ENCODE measurements around the gene PCBP1.

DNA sequence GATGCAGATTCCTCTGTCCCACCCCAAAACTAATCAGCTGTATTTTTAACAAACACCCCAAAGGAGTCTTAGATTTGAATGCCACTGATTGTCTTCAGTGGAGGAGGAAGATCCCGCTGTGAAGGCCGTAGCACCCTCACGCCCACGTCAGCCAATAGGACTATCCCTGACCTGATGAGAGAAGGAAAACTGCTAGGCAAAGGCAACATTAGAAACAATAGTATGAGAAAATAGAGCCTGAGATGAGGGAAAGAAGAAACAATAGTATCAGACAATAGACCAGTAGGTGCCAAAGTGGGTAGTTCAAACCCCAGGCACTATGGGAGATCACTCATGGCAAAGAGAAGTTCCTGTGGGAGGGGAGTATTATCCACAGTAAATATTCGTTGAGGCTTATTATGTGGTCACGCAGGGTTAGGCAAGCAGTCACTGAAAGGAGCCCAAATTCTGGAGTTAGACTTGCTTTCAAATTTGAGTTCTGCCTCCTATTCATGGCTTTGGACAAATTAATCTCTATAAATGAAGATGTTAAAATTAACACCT, 2.8 kb downstream of the PCBP1 start:
- TF ChIP-seq, protein P1, sequence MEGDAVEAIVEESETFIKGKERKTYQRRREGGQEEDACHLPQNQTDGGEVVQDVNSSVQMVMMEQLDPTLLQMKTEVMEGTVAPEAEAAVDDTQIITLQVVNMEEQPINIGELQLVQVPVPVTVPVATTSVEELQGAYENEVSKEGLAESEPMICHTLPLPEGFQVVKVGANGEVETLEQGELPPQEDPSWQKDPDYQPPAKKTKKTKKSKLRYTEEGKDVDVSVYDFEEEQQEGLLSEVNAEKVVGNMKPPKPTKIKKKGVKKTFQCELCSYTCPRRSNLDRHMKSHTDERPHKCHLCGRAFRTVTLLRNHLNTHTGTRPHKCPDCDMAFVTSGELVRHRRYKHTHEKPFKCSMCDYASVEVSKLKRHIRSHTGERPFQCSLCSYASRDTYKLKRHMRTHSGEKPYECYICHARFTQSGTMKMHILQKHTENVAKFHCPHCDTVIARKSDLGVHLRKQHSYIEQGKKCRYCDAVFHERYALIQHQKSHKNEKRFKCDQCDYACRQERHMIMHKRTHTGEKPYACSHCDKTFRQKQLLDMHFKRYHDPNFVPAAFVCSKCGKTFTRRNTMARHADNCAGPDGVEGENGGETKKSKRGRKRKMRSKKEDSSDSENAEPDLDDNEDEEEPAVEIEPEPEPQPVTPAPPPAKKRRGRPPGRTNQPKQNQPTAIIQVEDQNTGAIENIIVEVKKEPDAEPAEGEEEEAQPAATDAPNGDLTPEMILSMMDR (conservative IDR thresholded peaks at IDR 0.05), result no peak
- TF ChIP-seq ZFX (IDR thresholded peaks at IDR 0.05), result no peak
